Osteoblast (primary cell): ENCODE results near the gene HLA-DRB1. TPM values are rescaled to one million over a fixed set of nuclear protein-coding genes. Genes with fewer than 3 reads are reported as not detected.
"Not testable (repeated sequence)": the region's sequence is repeated elsewhere in the genome, so short reads cannot be mapped to it uniquely, and the experiment has no call there.

Experiments used
- DNase-seq: peaks from one replicate; pipeline ENCODE4 v3.0.0; 2011; ENCODE audit warnings: low spot score, mixed read lengths; ENCODE audit not compliant: insufficient read length; ENCODE audit errors: missing footprints
- H2AFZ ChIP-seq: 2 replicates; pipeline ENCODE4 v1.6.0; 2011; ENCODE audit warnings: mild to moderate bottlenecking, low read length
- H3K27ac ChIP-seq: 2 replicates; pipeline ENCODE4 v1.5.1; 2011; ENCODE audit warnings: mild to moderate bottlenecking, low read depth, low read length, moderate library complexity
- H3K27me3 ChIP-seq: 2 replicates; pipeline ENCODE4 v1.6.0; 2012; ENCODE audit warnings: mild to moderate bottlenecking, control low read depth, inconsistent platforms, low read length, moderate library complexity; ENCODE audit not compliant: insufficient read depth
- H3K36me3 ChIP-seq: 2 replicates; pipeline ENCODE4 v1.5.1; 2011; ENCODE audit warnings: mild to moderate bottlenecking, low read length, control low read depth, moderate library complexity; ENCODE audit not compliant: insufficient read depth
- H3K4me1 ChIP-seq: 2 replicates; pipeline ENCODE4 v1.5.1; 2011; ENCODE audit warnings: mild to moderate bottlenecking, low read length, control low read depth, moderate library complexity; ENCODE audit not compliant: insufficient read depth
- H3K4me2 ChIP-seq: 2 replicates; pipeline ENCODE4 v1.6.0; 2011; ENCODE audit warnings: mild to moderate bottlenecking, low read length; ENCODE audit not compliant: insufficient read depth
- H3K4me3 ChIP-seq: fragments of 200-600 bp; sonication (generic); 3 replicates; pipeline ENCODE4 v1.5.1; 2012; ENCODE audit warnings: mild to moderate bottlenecking, low read length, inconsistent platforms; ENCODE audit not compliant: insufficient read depth
- H3K79me2 ChIP-seq: 2 replicates; pipeline ENCODE4 v1.6.0; 2012; ENCODE audit warnings: mild to moderate bottlenecking, low read length, control low read depth, inconsistent platforms; ENCODE audit not compliant: insufficient read depth
- H3K9me3 ChIP-seq: 2 replicates; pipeline ENCODE4 v1.5.1; 2011; ENCODE audit warnings: low read depth, low read length, control low read depth
- H4K20me1 ChIP-seq: 2 replicates; pipeline ENCODE4 v1.6.0; 2012; ENCODE audit warnings: mild to moderate bottlenecking, low read length, control low read depth; ENCODE audit not compliant: insufficient read depth
- total RNA-seq: library from RNA; depleted of rRNA; stranded (reverse); fragments of >200 nt; gene quantifications from 2 replicates; pipeline ENCODE4 v1.2.3, GENCODE V29; 2012
- TF ChIP-seq, protein P1 (sequence below): IDR thresholded peaks from 2 replicates; pipeline ENCODE4 v1.5.1; 2011; ENCODE audit warnings: mild to moderate bottlenecking, low read depth, low read length, moderate library complexity; ENCODE audit errors: extremely low read depth

The HLA-DRB1 gene
- total RNA-seq, 1 donor = 1.1 TPM

DNA sequence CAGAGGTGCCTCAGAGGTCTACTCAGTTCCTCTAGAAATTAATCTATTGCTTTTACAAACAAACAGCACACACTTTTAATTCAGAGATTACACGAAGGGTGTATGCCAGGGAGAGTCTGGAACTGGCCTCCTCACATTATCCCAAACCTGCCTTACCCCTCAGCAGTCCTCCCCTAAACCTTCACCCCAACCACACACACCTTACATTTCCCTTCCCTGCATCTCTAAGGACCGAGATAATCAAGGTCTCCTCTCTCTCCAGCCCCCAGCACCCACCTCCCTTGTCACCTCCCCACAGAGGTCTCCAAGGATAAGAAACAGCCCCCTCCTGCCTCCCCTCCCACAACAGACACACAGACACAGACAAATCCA, 6.1 kb downstream of the HLA-DRB1 start:
- DNase-seq = no peak
- Histone ChIP-seq H3K4me2 (no peak overlapping the region), H3K79me2 (no peaks in the 10 kb centered on the region), H2AFZ (no peak overlapping the region), H3K36me3 (no peaks in the 10 kb centered on the region), H3K9me3 (no peaks in the 10 kb centered on the region), H3K27me3 (peaks cover 11% of the 10 kb centered on the region), H4K20me1 (no peaks in the 10 kb centered on the region), H3K4me3 (no peak overlapping the region), H3K27ac (no peak overlapping the region), H3K4me1 (no peaks in the 10 kb centered on the region)
- TF ChIP-seq, protein P1, sequence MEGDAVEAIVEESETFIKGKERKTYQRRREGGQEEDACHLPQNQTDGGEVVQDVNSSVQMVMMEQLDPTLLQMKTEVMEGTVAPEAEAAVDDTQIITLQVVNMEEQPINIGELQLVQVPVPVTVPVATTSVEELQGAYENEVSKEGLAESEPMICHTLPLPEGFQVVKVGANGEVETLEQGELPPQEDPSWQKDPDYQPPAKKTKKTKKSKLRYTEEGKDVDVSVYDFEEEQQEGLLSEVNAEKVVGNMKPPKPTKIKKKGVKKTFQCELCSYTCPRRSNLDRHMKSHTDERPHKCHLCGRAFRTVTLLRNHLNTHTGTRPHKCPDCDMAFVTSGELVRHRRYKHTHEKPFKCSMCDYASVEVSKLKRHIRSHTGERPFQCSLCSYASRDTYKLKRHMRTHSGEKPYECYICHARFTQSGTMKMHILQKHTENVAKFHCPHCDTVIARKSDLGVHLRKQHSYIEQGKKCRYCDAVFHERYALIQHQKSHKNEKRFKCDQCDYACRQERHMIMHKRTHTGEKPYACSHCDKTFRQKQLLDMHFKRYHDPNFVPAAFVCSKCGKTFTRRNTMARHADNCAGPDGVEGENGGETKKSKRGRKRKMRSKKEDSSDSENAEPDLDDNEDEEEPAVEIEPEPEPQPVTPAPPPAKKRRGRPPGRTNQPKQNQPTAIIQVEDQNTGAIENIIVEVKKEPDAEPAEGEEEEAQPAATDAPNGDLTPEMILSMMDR = no peak

- H3K36me3 ChIP-seq = no peaks in the 10 kb centered on the region
- no peak overlapping the region for H2AFZ ChIP-seq
- no peak overlapping the region for H3K4me2 ChIP-seq
- H4K20me1 ChIP-seq = no peaks in the 10 kb centered on the region
- no peaks in the 10 kb centered on the region for H3K79me2 ChIP-seq
- no peak overlapping the region for H3K4me3 ChIP-seq
- H3K27ac ChIP-seq = no peak overlapping the region
- no peaks in the 10 kb centered on the region for H3K4me1 ChIP-seq
- TF ChIP-seq, protein P1 = no peak
- no peak for DNase-seq
- H3K27me3 ChIP-seq = peaks cover 11% of the 10 kb centered on the region
- no peaks in the 10 kb centered on the region for H3K9me3 ChIP-seq
Measured at GRCh38 chr6:32581315-32582095, 8.1 kb downstream of the HLA-DRB1 start.

DNA sequence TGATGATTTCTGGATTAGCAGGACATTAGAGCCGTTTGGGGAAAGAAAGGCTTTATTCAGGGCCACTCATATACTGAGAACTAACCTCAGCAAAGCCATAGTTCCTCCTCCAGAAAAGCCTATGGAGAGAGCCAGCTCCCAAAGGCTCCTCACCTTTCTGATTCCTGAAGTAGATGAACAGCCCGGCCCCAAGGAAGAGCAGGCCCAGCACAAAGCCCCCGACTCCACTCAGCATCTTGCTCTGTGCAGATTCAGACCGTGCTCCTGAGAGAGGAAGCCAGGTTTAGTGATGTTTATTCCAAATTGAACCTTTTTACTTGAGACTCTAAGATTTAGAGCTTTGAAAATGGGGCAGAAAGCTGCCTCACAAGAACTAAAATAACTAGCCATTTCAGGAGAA, 9.1 kb downstream of the HLA-DRB1 start:
- Histone ChIP-seq H3K4me3 (no peak overlapping the region), H3K27me3 (peaks cover 11% of the 10 kb centered on the region), H3K36me3 (no peaks in the 10 kb centered on the region), H3K79me2 (no peaks in the 10 kb centered on the region), H3K27ac (no peak overlapping the region), H4K20me1 (no peaks in the 10 kb centered on the region), H3K4me1 (no peaks in the 10 kb centered on the region), H3K9me3 (no peaks in the 10 kb centered on the region), H3K4me2 (no peak overlapping the region), H2AFZ (no peak overlapping the region)
- DNase-seq = no peak
- TF ChIP-seq, protein P1 = no peak

- Histone ChIP-seq H3K27ac (no peak overlapping the region), H3K79me2 (no peaks in the 10 kb centered on the region), H3K27me3 (no peaks in the 10 kb centered on the region), H4K20me1 (no peaks in the 10 kb centered on the region), H3K4me3 (no peak overlapping the region), H3K36me3 (no peaks in the 10 kb centered on the region), H3K4me2 (no peak overlapping the region), H2AFZ (no peak overlapping the region), H3K4me1 (no peaks in the 10 kb centered on the region), H3K9me3 (no peaks in the 10 kb centered on the region)
- no peak for DNase-seq
- TF ChIP-seq, protein P1 = no peak
Measured at GRCh38 chr6:32578962-32579361, 10.7 kb downstream of the HLA-DRB1 start.

- H3K9me3 ChIP-seq, H3K4me2 ChIP-seq, H3K27ac ChIP-seq, H3K79me2 ChIP-seq, DNase-seq, H3K4me1 ChIP-seq, H3K27me3 ChIP-seq, H3K4me3 ChIP-seq, H2AFZ ChIP-seq, H4K20me1 ChIP-seq, H3K36me3 ChIP-seq: not testable (repeated sequence)
Measured at GRCh38 chr6:32577493-32577892, 12.2 kb downstream of the HLA-DRB1 start.
